ENCODE measurements around the gene PIP5K1C.
"Not testable (repeated sequence)": the region's sequence is repeated elsewhere in the genome, so short reads cannot be mapped to it uniquely, and the experiment has no call there.

PIP5K1C gene

GRCh38 chr19:3661284-3662238 lies 38.7 kb downstream of the PIP5K1C start:
- no peak for DNase-seq (ENCODE audit: low spot score)

GRCh38 chr19:3660493-3661219 lies 39.6 kb downstream of the PIP5K1C start:
- DNase-seq (ENCODE audit: low spot score), result no peak

- DNase-seq (ENCODE audit: low spot score), result no peak
These were observed 40.5 kb downstream of the PIP5K1C start for GRCh38 chr19:3659746-3660112.

DNA sequence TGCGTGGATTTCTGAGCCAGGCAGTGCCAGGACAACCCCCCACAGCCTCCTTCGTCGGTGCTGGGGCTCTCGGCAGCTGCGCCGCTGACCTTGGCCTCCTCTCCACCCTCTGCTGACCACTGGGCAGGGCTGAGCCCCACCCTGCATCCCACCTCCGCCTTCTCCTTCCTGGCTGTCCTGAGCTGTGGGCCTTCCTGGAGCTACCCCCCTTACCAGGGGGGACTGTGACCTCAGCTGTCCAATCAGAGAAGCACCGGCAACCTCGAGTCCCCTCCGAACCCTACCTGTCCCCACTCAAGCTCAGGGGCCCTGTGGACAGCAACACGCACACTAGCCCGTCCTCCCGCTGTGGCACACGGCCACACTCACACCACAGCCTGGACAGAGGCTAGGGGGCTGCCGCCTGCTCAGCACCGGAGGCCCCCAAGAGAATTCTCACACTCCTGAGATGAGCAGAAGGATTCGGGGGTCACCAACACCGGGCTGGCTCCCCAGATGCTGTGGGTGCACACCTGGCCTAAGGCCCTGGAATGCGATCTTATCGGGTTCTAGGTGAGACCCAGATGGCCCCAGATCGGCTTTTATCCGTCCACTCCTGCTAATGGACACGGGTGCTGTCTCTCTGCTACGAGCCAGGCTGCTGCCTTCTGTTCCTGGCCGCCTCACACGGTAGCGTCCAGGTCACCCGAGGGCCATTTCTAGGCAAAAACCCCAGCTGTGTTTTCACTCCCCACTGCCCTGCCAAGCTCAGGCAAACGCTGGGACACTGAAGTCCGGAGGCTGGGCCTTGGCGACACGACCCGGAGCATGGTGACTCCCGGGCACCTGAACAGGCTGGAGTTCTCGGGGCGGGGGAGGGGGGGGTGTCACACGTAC lies 41.2 kb downstream of the PIP5K1C start:
- no peak for DNase-seq (ENCODE audit: low spot score)

GRCh38 chr19:3658004-3658869 lies 42.0 kb downstream of the PIP5K1C start:
- no peak for DNase-seq (ENCODE audit: low spot score)

DNA sequence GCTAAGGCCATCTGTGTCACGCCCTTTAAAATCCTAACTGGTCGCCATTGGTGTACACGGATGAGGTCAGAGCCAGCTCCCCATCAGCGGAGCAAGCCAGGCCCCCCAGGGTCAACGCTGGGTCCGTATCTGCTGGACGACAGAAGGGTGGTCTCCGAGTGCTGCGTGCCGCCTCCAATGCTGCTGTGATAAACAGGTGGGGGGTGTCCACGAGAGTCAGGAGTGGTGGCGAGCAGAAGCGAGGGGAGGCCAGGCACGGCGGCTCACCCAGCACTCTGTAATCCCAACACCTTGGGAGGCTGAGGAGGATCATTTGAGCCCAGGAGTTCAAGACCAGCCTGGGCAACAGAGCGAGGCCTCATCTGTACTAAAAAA lies 42.9 kb downstream of the PIP5K1C start:
- DNase-seq (ENCODE audit: low spot score), result no peak

GRCh38 chr19:3656747-3657394 lies 43.4 kb downstream of the PIP5K1C start:
- DNase-seq (ENCODE audit: low spot score), result no peak

DNA sequence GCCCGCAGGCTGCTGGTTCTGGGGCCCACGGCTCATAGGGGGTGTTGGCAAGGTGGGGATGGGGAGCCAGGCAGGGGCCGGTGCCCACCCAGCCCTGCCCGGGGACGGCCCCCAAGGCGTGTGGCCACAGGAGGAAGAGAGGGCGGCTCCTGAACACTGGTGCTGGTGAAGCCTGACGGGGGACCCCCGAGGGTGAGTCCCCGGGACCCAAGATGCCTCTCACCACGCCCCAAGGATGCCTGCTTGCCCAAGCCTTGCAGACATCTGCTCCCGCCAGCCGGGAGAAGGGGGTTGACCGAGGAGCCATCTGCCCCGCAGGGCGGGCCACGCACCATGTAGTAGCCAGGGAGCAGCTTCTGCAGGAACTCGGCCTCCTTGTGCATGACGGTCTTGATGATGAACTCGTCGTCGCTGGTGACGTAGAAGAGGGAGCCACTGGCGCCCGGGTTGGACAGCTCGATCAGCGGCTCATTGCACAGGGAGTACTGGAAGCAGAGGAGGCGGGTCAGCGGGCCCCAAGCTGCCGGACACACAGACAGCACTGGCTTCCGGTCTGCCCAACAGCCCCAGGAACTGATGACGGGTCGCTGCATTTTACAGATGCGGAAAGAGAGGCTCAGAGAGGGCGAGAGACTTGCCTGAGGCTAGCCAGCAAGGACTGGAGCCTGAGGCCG lies 44.1 kb downstream of the PIP5K1C start:
- no peak for DNase-seq (ENCODE audit: low spot score)

GRCh38 chr19:3655402-3656072 lies 44.7 kb downstream of the PIP5K1C start:
- DNase-seq (ENCODE audit: low spot score), result peak; percentile 99

DNA sequence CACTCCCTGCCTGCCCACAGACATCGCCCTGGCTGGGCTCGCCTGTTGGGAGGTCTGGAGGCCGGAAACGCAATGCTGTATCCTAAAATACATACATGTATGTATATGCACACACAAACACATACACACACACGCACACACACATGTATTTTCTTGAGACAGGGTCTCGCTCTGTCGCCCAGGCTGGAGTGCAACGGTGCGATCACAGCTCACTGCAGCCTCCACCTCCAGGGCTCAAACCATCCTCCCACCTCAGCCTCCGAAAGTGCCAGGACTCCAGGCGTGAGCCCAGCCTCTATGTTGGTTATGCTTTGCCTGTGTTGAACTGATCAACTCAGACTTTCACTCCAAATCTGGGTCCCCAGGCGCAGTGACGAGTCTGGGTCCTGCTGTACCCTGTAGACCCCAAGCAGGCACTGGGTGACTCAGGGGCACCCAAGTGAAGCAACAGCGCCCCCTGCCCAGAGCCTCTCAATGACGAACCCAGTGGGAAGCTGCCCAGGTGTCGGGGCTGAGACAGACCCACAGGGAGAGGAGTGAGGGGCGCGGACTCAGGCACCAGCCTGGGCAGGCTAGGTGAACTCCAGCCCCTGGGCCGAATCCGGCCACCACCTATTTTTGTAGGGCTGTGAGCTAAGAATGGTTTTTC lies 46.3 kb downstream of the PIP5K1C start:
- no peak for DNase-seq (ENCODE audit: low spot score)

- DNase-seq (ENCODE audit: low spot score), result no peak
These were observed 47.0 kb downstream of the PIP5K1C start for GRCh38 chr19:3653081-3653795.

DNA sequence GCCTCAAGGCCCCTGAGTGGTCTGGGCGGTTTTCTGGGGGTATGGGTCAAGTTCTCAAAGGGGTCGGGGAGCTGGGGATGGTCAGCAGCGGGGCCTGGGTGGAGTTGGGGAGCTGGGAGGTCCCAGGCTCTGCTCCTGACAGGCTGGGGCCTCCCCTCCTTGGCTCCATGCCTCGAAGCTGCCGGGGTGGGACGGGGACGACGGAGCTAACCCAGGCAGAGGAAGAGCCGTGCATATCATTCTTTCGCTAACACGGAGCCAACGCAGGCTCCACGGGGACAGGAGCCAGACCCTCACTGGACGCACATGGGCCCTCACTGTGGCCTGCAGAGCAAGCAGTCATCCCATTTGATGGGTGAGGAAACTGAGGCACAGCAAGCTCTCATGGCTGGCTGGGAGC lies 47.8 kb downstream of the PIP5K1C start:
- no peak for DNase-seq (ENCODE audit: low spot score)

- DNase-seq (ENCODE audit: low spot score), result no peak
These were observed 48.6 kb downstream of the PIP5K1C start for GRCh38 chr19:3651684-3652083.

GRCh38 chr19:3649888-3650287 lies 50.4 kb downstream of the PIP5K1C start:
- DNase-seq (ENCODE audit: low spot score), result no peak

DNA sequence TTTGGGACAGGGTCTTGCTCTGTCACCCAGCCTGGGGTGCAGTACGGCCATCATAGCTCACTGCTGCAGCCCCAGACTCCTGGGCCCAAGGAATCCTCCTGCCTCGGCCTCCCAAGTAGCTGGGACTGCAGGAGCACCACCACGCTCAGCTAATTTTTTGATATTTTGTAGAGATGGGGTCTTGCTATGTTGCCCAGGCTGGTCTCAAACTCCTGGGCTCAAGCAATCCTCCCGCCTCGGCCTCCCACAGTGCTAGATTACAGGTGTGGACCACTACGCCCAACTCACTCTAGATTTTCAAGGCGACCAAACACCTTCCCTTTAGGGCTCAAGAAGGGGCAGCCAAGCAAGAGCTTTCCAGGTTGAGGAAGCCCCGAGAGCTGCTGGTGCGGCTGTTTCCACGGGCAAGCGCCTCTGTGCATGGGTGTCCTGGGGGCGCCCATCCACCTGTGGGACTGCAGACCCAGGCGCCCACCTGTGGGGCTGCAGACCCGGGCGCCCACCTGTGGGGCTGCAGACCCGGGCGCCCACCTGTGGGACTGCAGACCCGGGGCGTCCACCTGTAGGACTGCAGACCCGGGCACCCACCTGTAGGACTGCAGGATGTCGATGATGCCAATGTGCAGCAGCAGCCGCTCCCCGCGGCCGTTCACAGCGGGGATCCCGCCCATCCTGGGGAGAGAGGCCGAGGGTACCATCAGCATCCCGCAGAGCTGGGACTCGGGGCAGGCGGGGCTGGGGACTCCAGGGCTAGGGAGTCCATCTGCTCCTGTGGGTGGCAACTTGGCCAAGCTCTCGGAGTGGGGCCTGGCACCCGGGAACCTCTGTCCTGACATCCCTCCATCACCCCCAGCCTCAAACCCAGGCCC lies 52.0 kb downstream of the PIP5K1C start:
- no peak for DNase-seq (ENCODE audit: low spot score)

DNA sequence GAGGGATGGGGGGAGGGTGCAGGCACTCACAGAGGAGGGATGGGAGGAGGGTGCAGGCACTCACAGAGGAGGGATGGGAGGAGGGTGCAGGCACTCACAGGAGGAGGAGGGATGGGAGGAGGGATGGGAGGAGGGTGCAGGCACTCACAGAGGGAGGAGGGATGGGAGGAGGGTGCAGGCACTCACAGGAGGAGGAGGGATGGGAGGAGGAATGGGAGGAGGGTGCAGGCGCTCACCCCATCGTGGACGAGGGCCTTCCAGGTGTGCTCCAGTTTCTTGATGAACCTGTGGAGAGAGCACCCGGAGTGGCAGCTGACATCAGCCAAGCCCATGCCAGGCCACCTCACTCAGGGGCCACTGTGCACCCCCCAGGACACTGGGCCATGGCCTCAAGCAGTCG lies 53.2 kb downstream of the PIP5K1C start:
- not testable (repeated sequence) for DNase-seq (ENCODE audit: low spot score)

- DNase-seq (ENCODE audit: low spot score), result no peak
These were observed 53.8 kb downstream of the PIP5K1C start for GRCh38 chr19:3646336-3647092.

Measured in GM03348 (cell line).